ENCODE data around the gene CRB1. TPM values are rescaled to one million over a fixed set of nuclear protein-coding genes. Genes with fewer than 3 reads are reported as not detected.

CRB1 gene
- total RNA-seq, 1 donor = 0.09 TPM

GRCh38 chr1:197339106-197340060, 71.3 kb downstream of the CRB1 start:
- DNase-seq (ENCODE audit: low read depth) = no peak
- no peak for TF ChIP-seq CTCF (IDR thresholded peaks at IDR 0.05; ENCODE audit: insufficient read depth, low read length)
- no peak overlapping the region for H3K4me3 ChIP-seq (ENCODE audit: low read depth, low read length)

GRCh38 chr1:197341626-197342025, 73.6 kb downstream of the CRB1 start:
- peak; percentile 9 for DNase-seq (ENCODE audit: low read depth)
- no peak overlapping the region for H3K4me3 ChIP-seq (ENCODE audit: low read depth, low read length)
- no peak for TF ChIP-seq CTCF (IDR thresholded peaks at IDR 0.05; ENCODE audit: insufficient read depth, low read length)

- no peak for TF ChIP-seq CTCF (IDR thresholded peaks at IDR 0.05; ENCODE audit: insufficient read depth, low read length)
- no peak for DNase-seq (ENCODE audit: low read depth)
- H3K4me3 ChIP-seq (ENCODE audit: low read depth, low read length) = no peak overlapping the region
Measured at GRCh38 chr1:197342044-197342565, 74.1 kb downstream of the CRB1 start.

GRCh38 chr1:197342669-197343068, 74.6 kb downstream of the CRB1 start:
- no peak for TF ChIP-seq CTCF (IDR thresholded peaks at IDR 0.05; ENCODE audit: insufficient read depth, low read length)
- no peak for DNase-seq (ENCODE audit: low read depth)
- H3K4me3 ChIP-seq (ENCODE audit: low read depth, low read length) = no peak overlapping the region

GRCh38 chr1:197343663-197344273, 75.7 kb downstream of the CRB1 start:
- H3K4me3 ChIP-seq (ENCODE audit: low read depth, low read length) = no peak overlapping the region
- no peak for DNase-seq (ENCODE audit: low read depth)
- TF ChIP-seq CTCF (IDR thresholded peaks at IDR 0.05; ENCODE audit: insufficient read depth, low read length) = no peak

- H3K4me3 ChIP-seq (ENCODE audit: low read depth, low read length) = no peak overlapping the region
- TF ChIP-seq CTCF (IDR thresholded peaks at IDR 0.05; ENCODE audit: insufficient read depth, low read length) = no peak
- no peak for DNase-seq (ENCODE audit: low read depth)
Measured at GRCh38 chr1:197351821-197352440, 83.9 kb downstream of the CRB1 start.
